ENCODE data around the gene MYOCOS.
"Not testable (repeated sequence)": the region's sequence is repeated elsewhere in the genome, so short reads cannot be mapped to it uniquely, and the experiment has no call there.

Gene MYOCOS

GRCh38 chr1:171622152-171622462 lies at the start of gene MYOCOS:
Gene MYOCOS, plus strand, starts transcription at chr1:171622243. Its CDS starts 1,641 bp downstream, at chr1:171623884.
- no peak for DNase-seq

- DNase-seq: no peak
These were observed 45.9 kb upstream of the MYOCOS start for GRCh38 chr1:171576144-171576543.

- DNase-seq: peak; percentile 31
These were observed 40.8 kb upstream of the MYOCOS start for GRCh38 chr1:171581226-171581625.

GRCh38 chr1:171581766-171582165 lies 40.3 kb upstream of the MYOCOS start:
- no peak for DNase-seq

- no peak for DNase-seq
These were observed 39.5 kb upstream of the MYOCOS start for GRCh38 chr1:171582589-171582988.

GRCh38 chr1:171583591-171584201 lies 38.3 kb upstream of the MYOCOS start:
- no peak for DNase-seq

GRCh38 chr1:171585715-171586114 lies 36.3 kb upstream of the MYOCOS start:
- no peak for DNase-seq

GRCh38 chr1:171588230-171588629 lies 33.8 kb upstream of the MYOCOS start:
- no peak for DNase-seq

- DNase-seq: no peak
These were observed 32.0 kb upstream of the MYOCOS start for GRCh38 chr1:171590022-171590421.

GRCh38 chr1:171595324-171595723 lies 26.7 kb upstream of the MYOCOS start:
- no peak for DNase-seq

GRCh38 chr1:171596119-171596518 lies 25.9 kb upstream of the MYOCOS start:
- DNase-seq: no peak

GRCh38 chr1:171596705-171597104 lies 25.3 kb upstream of the MYOCOS start:
- DNase-seq: no peak

- no peak for DNase-seq
These were observed 24.8 kb upstream of the MYOCOS start for GRCh38 chr1:171597203-171597602.

GRCh38 chr1:171600310-171600709 lies 21.7 kb upstream of the MYOCOS start:
- not testable (repeated sequence) for DNase-seq

GRCh38 chr1:171600862-171601261 lies 21.2 kb upstream of the MYOCOS start:
- DNase-seq: no peak

- DNase-seq: not testable (repeated sequence)
These were observed 19.0 kb upstream of the MYOCOS start for GRCh38 chr1:171603042-171603441.

GRCh38 chr1:171606402-171606941 lies 15.6 kb upstream of the MYOCOS start:
- DNase-seq: no peak

GRCh38 chr1:171610385-171610784 lies 11.7 kb upstream of the MYOCOS start:
- DNase-seq: no peak

- no peak for DNase-seq
These were observed 10.7 kb upstream of the MYOCOS start for GRCh38 chr1:171611306-171611705.

- no peak for DNase-seq
These were observed 8.8 kb upstream of the MYOCOS start for GRCh38 chr1:171613282-171613681.

GRCh38 chr1:171615122-171615906 lies 6.7 kb upstream of the MYOCOS start:
- not testable (repeated sequence) for DNase-seq

- no peak for DNase-seq
These were observed 5.5 kb upstream of the MYOCOS start for GRCh38 chr1:171616586-171616985.

GRCh38 chr1:171623651-171624331 lies 1.7 kb downstream of the MYOCOS start:
- no peak for DNase-seq

- no peak for DNase-seq
These were observed 3.2 kb downstream of the MYOCOS start for GRCh38 chr1:171625225-171625624.

Measured in stimulated activated CD4-positive, alpha-beta T cell treated with anti-CD3 and anti-CD28 coated beads, Interleukin-4, amount 100 ng/mL, for 24 hours (primary cell).